NCI-H1436 treated with DMSO at 0.1 percent for 48 hours (cell line): ENCODE data around the gene EXOSC3.
"Not testable (repeated sequence)": the region's sequence is repeated elsewhere in the genome, so short reads cannot be mapped to it uniquely, and the experiment has no call there.

Source experiments
- DNase-seq: peaks from one replicate; lab custom pipeline; 2025; lab: John Stamatoyannopoulos, UW

Gene EXOSC3

GRCh38 chr9:37775216-37775919 lies 9.5 kb downstream of the EXOSC3 start:
- no peak for DNase-seq

- no peak for DNase-seq
Observed at GRCh38 chr9:37769995-37770394, 14.9 kb downstream of the EXOSC3 start.

GRCh38 chr9:37769306-37769705 lies 15.6 kb downstream of the EXOSC3 start:
- DNase-seq = no peak

- not testable (repeated sequence) for DNase-seq
Observed at GRCh38 chr9:37765263-37765662, 19.6 kb downstream of the EXOSC3 start.

- DNase-seq = no peak
Observed at GRCh38 chr9:37761511-37761910, 23.4 kb downstream of the EXOSC3 start.

- DNase-seq = no peak
Observed at GRCh38 chr9:37760416-37761161, 24.3 kb downstream of the EXOSC3 start.

GRCh38 chr9:37758747-37759146 lies 26.1 kb downstream of the EXOSC3 start:
- no peak for DNase-seq

GRCh38 chr9:37753489-37754190 lies 31.2 kb downstream of the EXOSC3 start, which contains the start of gene TRMT10B:
Gene TRMT10B (plus strand): TSS chr9:37753805. CDS start chr9:37761932, 8,127 bp downstream.
- no peak for DNase-seq

GRCh38 chr9:37752642-37753488 lies 32.0 kb downstream of the EXOSC3 start:
- DNase-seq = no peak

GRCh38 chr9:37752112-37752511 lies 32.8 kb downstream of the EXOSC3 start:
- not testable (repeated sequence) for DNase-seq

GRCh38 chr9:37751704-37752103 lies 33.2 kb downstream of the EXOSC3 start:
- not testable (repeated sequence) for DNase-seq

- DNase-seq = no peak
Observed at GRCh38 chr9:37751186-37751585, 33.7 kb downstream of the EXOSC3 start.

- no peak for DNase-seq
Observed at GRCh38 chr9:37749129-37749528, 35.7 kb downstream of the EXOSC3 start.

- no peak for DNase-seq
Observed at GRCh38 chr9:37747271-37747753, 37.6 kb downstream of the EXOSC3 start.

- no peak for DNase-seq
Observed at GRCh38 chr9:37746448-37747270, 38.2 kb downstream of the EXOSC3 start.

GRCh38 chr9:37745970-37746369 lies 38.9 kb downstream of the EXOSC3 start:
- DNase-seq = no peak

GRCh38 chr9:37740631-37741328 lies 44.1 kb downstream of the EXOSC3 start:
- DNase-seq = no peak

GRCh38 chr9:37740128-37740527 lies 44.7 kb downstream of the EXOSC3 start:
- no peak for DNase-seq

- DNase-seq = no peak
Observed at GRCh38 chr9:37739222-37739621, 45.6 kb downstream of the EXOSC3 start.

- no peak for DNase-seq
Observed at GRCh38 chr9:37732952-37733351, 51.9 kb downstream of the EXOSC3 start.
